HepG2 (cell line): ENCODE data around the gene MECR. TPM values are rescaled to one million over a fixed set of nuclear protein-coding genes. Genes with fewer than 3 reads are reported as not detected.

Source experiments
- ATAC-seq: fragments of 200-7000 bp; cut with Tn5 transposase; 3 replicates; pipeline ENCODE4 v1.9.1; 2020; ENCODE audit warnings: mild to moderate bottlenecking, moderate library complexity
- BruUV-seq: library from RNA; stranded (reverse); fragments of 400-500 nt; replicated peaks from 2 replicates; lab custom pipeline; 2021; lab: Mats Ljungman, UMichigan
- CTCF ChIA-PET: fragments of 300-600 bp; formaldehyde crosslinking; extraction: SDS; loops from one replicate; lab custom pipeline; 2021; ENCODE audit warnings: low total read pairs, inconsistent platforms, low intra/inter-chr PET ratio; lab: Yijun Ruan, JAX
- POLR2A ChIA-PET: fragments of 350-600 bp; sonication (Branson Sonifier 250); formaldehyde crosslinking; loops from one replicate; lab custom pipeline; 2020; ENCODE audit warnings: antibody characterized with exemption, inconsistent platforms; lab: Yijun Ruan, JAX
- DNase-seq: peaks from one replicate; pipeline ENCODE4 v3.0.0-alpha.2; 2015; ENCODE audit warnings: low spot score
- FAIRE-seq: peaks from 3 replicates; lab custom pipeline; 2011; peaks lifted over from hg19 to GRCh38; lab: Jason Lieb, UNC
- H2AFZ ChIP-seq: one replicate; pipeline ENCODE4 v1.6.1; 2011; ENCODE audit warnings: low read length, inconsistent platforms
- H3K27ac ChIP-seq: fragments of 300-600 bp; 3 replicates; pipeline ENCODE4 v1.8.0; 2011; ENCODE audit warnings: mixed run types, mild to moderate bottlenecking, mixed read lengths, low read length, inconsistent platforms; ENCODE audit not compliant: insufficient read depth; ENCODE audit errors: extremely low read length
- H3K27me3 ChIP-seq, 2 experiments: fragments of 200-600 bp in 1 of 2; 2 replicates in 1 of 2; 3 replicates in 1 of 2; pipeline versions ENCODE4 v1.6.0 to v1.8.0; 2011; ENCODE audit warnings: low read length in 2 of 2, mild to moderate bottlenecking in 2 of 2, moderate library complexity in 2 of 2, inconsistent platforms in 1 of 2; ENCODE audit not compliant: insufficient read depth in 2 of 2, control insufficient read depth in 1 of 2
- H3K36me3 ChIP-seq, 2 experiments: fragments of 200-600 bp in 1 of 2; replicated peaks in 1 of 2; 2 replicates in 1 of 2; 3 replicates in 1 of 2; pipeline versions ENCODE4 v1.5.1 to v1.8.0; 2011; ENCODE audit warnings: low read length in 2 of 2, inconsistent platforms in 1 of 2; ENCODE audit not compliant: insufficient read depth in 2 of 2, control insufficient read depth in 1 of 2
- H3K4me1 ChIP-seq: 2 replicates; pipeline ENCODE4 v1.5.1; 2012; ENCODE audit warnings: low read length, inconsistent platforms; ENCODE audit not compliant: insufficient read depth
- H3K4me2 ChIP-seq: 2 replicates; pipeline ENCODE4 v1.6.0; 2011; ENCODE audit warnings: low read depth, low read length, inconsistent platforms
- H3K4me3 ChIP-seq, 3 experiments: fragments of 200-600 bp in 1 of 3; sonication (generic), shearing (Covaris generic) in 1 of 3; replicated peaks in 1 of 3; 2 replicates each; pipeline ENCODE4 v1.5.1; 2011 to 2016; ENCODE audit warnings: low read length in 3 of 3, inconsistent platforms in 2 of 3, low read depth in 2 of 3, mild to moderate bottlenecking in 2 of 3, control low read depth in 1 of 3, mixed read lengths in 1 of 3; ENCODE audit not compliant: insufficient read depth in 1 of 3
- H3K79me2 ChIP-seq: one replicate; pipeline ENCODE4 v1.6.1; 2011; ENCODE audit warnings: low read length, inconsistent platforms; ENCODE audit not compliant: insufficient read depth
- H3K9ac ChIP-seq: 2 replicates; pipeline ENCODE4 v1.6.0; 2011; ENCODE audit warnings: mild to moderate bottlenecking, low read depth, low read length, inconsistent platforms; ENCODE audit not compliant: insufficient read depth
- H3K9me3 ChIP-seq: 2 replicates; pipeline ENCODE4 v1.5.1; 2012; ENCODE audit warnings: mild to moderate bottlenecking, low read length
- H4K20me1 ChIP-seq: 2 replicates; pipeline ENCODE4 v1.6.0; 2011; ENCODE audit warnings: inconsistent platforms, mild to moderate bottlenecking, low read length, moderate library complexity; ENCODE audit not compliant: insufficient read depth
- ATF3 ChIP-seq: sonication (generic); formaldehyde crosslinking; IDR thresholded peaks from 2 replicates; pipeline ENCODE4 v1.4.0; 2020; ENCODE audit warnings: missing genetic modification reagents
- DMAP1 ChIP-seq: IDR thresholded peaks from 2 replicates; pipeline ENCODE4 v1.6.1; 2016
- ESRRA ChIP-seq: sonication (generic); formaldehyde crosslinking; IDR thresholded peaks from 2 replicates; pipeline ENCODE4 v1.5.1; 2020; ENCODE audit warnings: mild to moderate bottlenecking, low read depth, missing genetic modification reagents
- HDAC2 ChIP-seq: sonication (generic); formaldehyde crosslinking; IDR thresholded peaks from 2 replicates; pipeline ENCODE4 v1.4.0; 2020; ENCODE audit warnings: missing genetic modification reagents
- HES4 ChIP-seq: sonication (generic); formaldehyde crosslinking; IDR thresholded peaks from 2 replicates; pipeline ENCODE4 v1.9.0; 2021; ENCODE audit warnings: mild to moderate bottlenecking, missing genetic modification reagents, borderline replicate concordance
- HNRNPLL ChIP-seq: fragments of 200-400 bp; formaldehyde crosslinking; IDR thresholded peaks from 2 replicates; pipeline ENCODE4 v1.6.1; 2017; ENCODE audit warnings: mild to moderate bottlenecking, low read depth, low read length; ENCODE audit not compliant: poor library complexity, severe bottlenecking
- KDM5A ChIP-seq: fragments of 200-600 bp; sonication (generic); IDR thresholded peaks from 2 replicates; pipeline ENCODE4 v1.7.0; 2018; ENCODE audit warnings: antibody characterized with exemption, mild to moderate bottlenecking, low read length, borderline replicate concordance
- PTBP1 ChIP-seq: fragments of 200-400 bp; formaldehyde crosslinking; IDR thresholded peaks from 2 replicates; pipeline ENCODE4 v1.6.1; 2018; ENCODE audit warnings: low read length, low read depth; ENCODE audit not compliant: poor library complexity, severe bottlenecking
- SP4 ChIP-seq: sonication (generic); formaldehyde crosslinking; IDR thresholded peaks from 2 replicates; pipeline ENCODE4 v1.8.1; 2023; ENCODE audit warnings: mild to moderate bottlenecking, missing genetic modification reagents
- THYN1 ChIP-seq: sonication (generic); formaldehyde crosslinking; IDR thresholded peaks from 2 replicates; pipeline ENCODE4 v1.8.1; 2023; ENCODE audit warnings: low read depth, mild to moderate bottlenecking, moderate library complexity, missing genetic modification reagents, borderline replicate concordance
- ZBTB20 ChIP-seq: sonication (generic); formaldehyde crosslinking; IDR thresholded peaks from 2 replicates; pipeline ENCODE4 v1.8.1; 2023; ENCODE audit warnings: missing genetic modification reagents, low read depth, mild to moderate bottlenecking, borderline replicate concordance
- ZBTB3 ChIP-seq: sonication (generic); formaldehyde crosslinking; IDR thresholded peaks from 2 replicates; pipeline ENCODE4 v1.4.0; 2020; ENCODE audit warnings: low read depth, mild to moderate bottlenecking, moderate library complexity, missing genetic modification reagents, borderline replicate concordance
- WGBS: methylation state at CpG from one replicate; pipeline ENCODE4 v1.1.6; 2017; ENCODE audit warnings: low lambda C conversion rate; 5-methylcytosine and 5-hydroxymethylcytosine counted together
- in situ Hi-C: cut with HindIII; loops from 2 replicates; pipeline ENCODE4 v1.10.0; 2017; ENCODE audit warnings: low pct_unique_long_range_greater_than_20kb; ENCODE audit not compliant: extremely low pct_ligation_motif_present
- intact Hi-C: fragments of 100-400 bp; cut with micrococcal nuclease; formaldehyde crosslinking; loops from one replicate; pipeline ENCODE4 v1.10.0; 2022; ENCODE audit not compliant: unreplicated experiment
- polyA plus RNA-seq, 8 experiments: library from polyadenylated mRNA; depleted of rRNA in 3 of 8; stranded (reverse) in 7 of 8; unstranded in 1 of 8; fragments of >200 nt; fragmentation: Illumina TruSeq in 4 of 8; extraction: Trizol in 4 of 8; gene quantifications; 2 replicates each; pipeline versions ENCODE4 v1.2.1 to v1.2.3, GENCODE V29; 2011 to 2016; ENCODE audit warnings: low read depth in 4 of 8, missing spikeins in 1 of 8, mixed read lengths in 1 of 8; ENCODE audit not compliant: insufficient read depth in 1 of 8
- total RNA-seq, 5 experiments: library from RNA; depleted of rRNA; stranded (reverse); fragments of >200 nt; fragmentation: Illumina TruSeq; extraction: Trizol; gene quantifications; 2 replicates each; pipeline ENCODE4 v1.2.3, GENCODE V29; 2016; ENCODE audit warnings: low read depth in 1 of 5
- TF ChIP-seq, protein P1 (sequence below): sonication (generic); formaldehyde crosslinking; IDR thresholded peaks from 2 replicates; pipeline ENCODE4 v1.4.0; 2020; ENCODE audit warnings: missing genetic modification reagents

MECR gene
- total and polyA plus RNA-seq, 2 of the 13 experiments (the other 11 are each of a cell fraction or from before 2014, with no cell fraction given): 18.8 to 24.9 TPM

DNA sequence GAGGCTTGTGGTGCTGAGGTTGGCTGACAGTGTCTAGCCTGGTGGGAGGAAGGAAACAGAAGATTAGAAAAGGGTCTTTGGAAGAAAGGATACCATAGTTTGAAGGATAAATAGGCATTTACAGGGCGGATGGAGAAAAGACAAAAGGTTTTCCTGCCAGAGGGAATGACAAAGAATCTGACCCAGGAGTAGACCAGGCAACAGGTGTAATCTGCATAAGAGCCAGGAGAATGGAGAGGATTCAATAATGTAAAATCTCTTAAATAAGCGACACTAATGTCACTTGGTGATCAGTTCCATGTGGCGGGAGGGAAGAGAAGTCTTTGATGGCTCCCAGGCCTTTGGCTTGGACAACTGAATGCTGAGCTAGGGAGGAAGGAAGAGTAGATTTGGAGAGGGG is 9.4 kb downstream of the MECR start:
- no TSS peak for BruUV-seq
- intact Hi-C loops: no loop called here
- Histone ChIP-seq H3K9ac (no peak overlapping the region), H3K4me3 (no peak overlapping the region), H3K4me2 (no peak overlapping the region), H3K36me3 (peaks cover 1 to 9% of the 10 kb centered on the region in 2 experiments; a peak in 3 of 5 replicates), H2AFZ (no peak overlapping the region), H4K20me1 (no peaks in the 10 kb centered on the region), H3K27me3 (no peaks in the 10 kb centered on the region), H3K4me1 (peaks cover 15% of the 10 kb centered on the region), H3K27ac (no peak overlapping the region), H3K79me2 (no peaks in the 10 kb centered on the region), H3K9me3 (no peaks in the 10 kb centered on the region)
- FAIRE-seq: no peak
- in situ Hi-C loops: no loop called here
- ChIA-PET CTCF (no interaction called here), POLR2A (no interaction called here)
- 90% methylated on average over 3 of the region's 3 CpGs for WGBS
- ATAC-seq: no peak
- TF ChIP-seq ZBTB20: no peak
- TF ChIP-seq HNRNPLL: no peak
- TF ChIP-seq ESRRA (CRISPR knock-in tag): no peak
- TF ChIP-seq THYN1: no peak
- TF ChIP-seq HDAC2 (CRISPR knock-in tag): no peak
- no peak for TF ChIP-seq ATF3 (CRISPR knock-in tag)
- TF ChIP-seq PTBP1: no peak
- no peak for TF ChIP-seq DMAP1 (CRISPR knock-in tag)
- TF ChIP-seq ZBTB3: no peak
- TF ChIP-seq SP4 (CRISPR knock-in tag): no peak
- TF ChIP-seq, protein P1, sequence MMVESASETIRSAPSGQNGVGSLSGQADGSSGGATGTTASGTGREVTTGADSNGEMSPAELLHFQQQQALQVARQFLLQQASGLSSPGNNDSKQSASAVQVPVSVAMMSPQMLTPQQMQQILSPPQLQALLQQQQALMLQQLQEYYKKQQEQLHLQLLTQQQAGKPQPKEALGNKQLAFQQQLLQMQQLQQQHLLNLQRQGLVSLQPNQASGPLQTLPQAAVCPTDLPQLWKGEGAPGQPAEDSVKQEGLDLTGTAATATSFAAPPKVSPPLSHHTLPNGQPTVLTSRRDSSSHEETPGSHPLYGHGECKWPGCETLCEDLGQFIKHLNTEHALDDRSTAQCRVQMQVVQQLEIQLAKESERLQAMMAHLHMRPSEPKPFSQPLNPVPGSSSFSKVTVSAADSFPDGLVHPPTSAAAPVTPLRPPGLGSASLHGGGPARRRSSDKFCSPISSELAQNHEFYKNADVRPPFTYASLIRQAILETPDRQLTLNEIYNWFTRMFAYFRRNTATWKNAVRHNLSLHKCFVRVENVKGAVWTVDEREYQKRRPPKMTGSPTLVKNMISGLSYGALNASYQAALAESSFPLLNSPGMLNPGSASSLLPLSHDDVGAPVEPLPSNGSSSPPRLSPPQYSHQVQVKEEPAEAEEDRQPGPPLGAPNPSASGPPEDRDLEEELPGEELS: no peak
- TF ChIP-seq HES4: no peak
- TF ChIP-seq KDM5A: no peak
- DNase-seq: no peak
